ENCODE data around the gene NRXN3. TPM values are rescaled to one million over a fixed set of nuclear protein-coding genes. Genes with fewer than 3 reads are reported as not detected.

Gene NRXN3
- total RNA-seq, 4 donors from 2014 or later = 4.1 to 11.9 (median 5.8) TPM

GRCh38 chr14:79638672-79639266 lies 1468.6 kb downstream of the NRXN3 start:
- H3K27ac ChIP-seq = no peak overlapping the region
- no peak for TF ChIP-seq EP300 (IDR thresholded peaks at IDR 0.05; ENCODE audit: low read depth)
- TF ChIP-seq POLR2AphosphoS5 (IDR thresholded peaks at IDR 0.05) = no peak
- TF ChIP-seq CTCF (IDR thresholded peaks at IDR 0.05) = no peak
- no peak for TF ChIP-seq POLR2A (IDR thresholded peaks at IDR 0.05)
- no peak overlapping the region for H3K4me3 ChIP-seq
- no peak for DNase-seq
- intact Hi-C loops (cut with DNase I; ENCODE audit: low total_unique reads) (loop anchor here (1.0 kb wide), 1 partner anchor 10 kb away; no protein-coding TSS in a partner anchor), in situ Hi-C loops (cut with MboI; ENCODE audit: low pct_ligation_motif_present in 1 of 4, low pct_unique_long_range_greater_than_20kb in 1 of 4, low sequenced_read_pairs in 3 of 4) (no loop called here)
- no peaks in the 10 kb centered on the region for H3K9me3 ChIP-seq
- H3K4me1 ChIP-seq = no peaks in the 10 kb centered on the region
- H3K36me3 ChIP-seq = no peaks in the 10 kb centered on the region
- no peaks in the 10 kb centered on the region for H3K27me3 ChIP-seq
- WGBS, 2 donors (ENCODE audit: low coverage in 1 of 2) = 78 to 79% methylated on average over 4 to 6 of the region's 6 CpGs

GRCh38 chr14:79639613-79640012 lies 1469.4 kb downstream of the NRXN3 start:
- TF ChIP-seq EP300 (IDR thresholded peaks at IDR 0.05; ENCODE audit: low read depth) (no peak), CTCF (IDR thresholded peaks at IDR 0.05) (no peak), POLR2AphosphoS5 (IDR thresholded peaks at IDR 0.05) (no peak), POLR2A (IDR thresholded peaks at IDR 0.05) (no peak)
- DNase-seq = no peak
- Histone ChIP-seq H3K27ac (no peak overlapping the region), H3K4me3 (no peak overlapping the region), H3K9me3 (no peaks in the 10 kb centered on the region), H3K27me3 (no peaks in the 10 kb centered on the region), H3K4me1 (no peaks in the 10 kb centered on the region), H3K36me3 (no peaks in the 10 kb centered on the region)
- in situ Hi-C loops (cut with MboI; ENCODE audit: low pct_ligation_motif_present in 1 of 4, low pct_unique_long_range_greater_than_20kb in 1 of 4, low sequenced_read_pairs in 3 of 4) (no loop called here), intact Hi-C loops (cut with DNase I; ENCODE audit: low total_unique reads) (loop anchor here (1.0 kb wide), 1 partner anchor 9 kb away; no protein-coding TSS in a partner anchor)
- whole genome bisulfite sequencing, 2 donors (ENCODE audit: low coverage in 1 of 2) = 50 to 58% methylated on average over 1 to 3 of the region's 3 CpGs

GRCh38 chr14:79641371-79641770 lies 1471.2 kb downstream of the NRXN3 start:
- 78% methylated on average over 4 of the region's 4 CpGs; no CpG with 5 or more reads in 1 of the 2 donors for WGBS, 2 donors (ENCODE audit: low coverage in 1 of 2)
- no peaks in the 10 kb centered on the region for H3K27me3 ChIP-seq
- H3K36me3 ChIP-seq = no peaks in the 10 kb centered on the region
- in situ Hi-C loops (cut with MboI; ENCODE audit: low pct_ligation_motif_present in 1 of 4, low pct_unique_long_range_greater_than_20kb in 1 of 4, low sequenced_read_pairs in 3 of 4) (no loop called here), intact Hi-C loops (cut with DNase I; ENCODE audit: low total_unique reads) (no loop called here)
- no peak overlapping the region for H3K27ac ChIP-seq
- H3K4me3 ChIP-seq = no peak overlapping the region
- H3K9me3 ChIP-seq = no peaks in the 10 kb centered on the region
- no peaks in the 10 kb centered on the region for H3K4me1 ChIP-seq
- DNase-seq = no peak
- TF ChIP-seq EP300 (IDR thresholded peaks at IDR 0.05; ENCODE audit: low read depth) (no peak), POLR2A (IDR thresholded peaks at IDR 0.05) (no peak), POLR2AphosphoS5 (IDR thresholded peaks at IDR 0.05) (no peak), CTCF (IDR thresholded peaks at IDR 0.05) (no peak)

- Histone ChIP-seq H3K9me3 (no peaks in the 10 kb centered on the region), H3K4me3 (no peak overlapping the region), H3K4me1 (no peaks in the 10 kb centered on the region), H3K27ac (no peak overlapping the region), H3K27me3 (no peaks in the 10 kb centered on the region), H3K36me3 (no peaks in the 10 kb centered on the region)
- DNase-seq = no peak
- in situ Hi-C loops (cut with MboI; ENCODE audit: low pct_ligation_motif_present in 1 of 4, low pct_unique_long_range_greater_than_20kb in 1 of 4, low sequenced_read_pairs in 3 of 4) (no loop called here), intact Hi-C loops (cut with DNase I; ENCODE audit: low total_unique reads) (no loop called here)
- WGBS, 2 donors (ENCODE audit: low coverage in 1 of 2) = 76% methylated on average over 1 of the region's 1 CpG; no CpG with 5 or more reads in 1 of the 2 donors
- TF ChIP-seq POLR2A (IDR thresholded peaks at IDR 0.05) (no peak), EP300 (IDR thresholded peaks at IDR 0.05; ENCODE audit: low read depth) (no peak), CTCF (IDR thresholded peaks at IDR 0.05) (no peak), POLR2AphosphoS5 (IDR thresholded peaks at IDR 0.05) (no peak)
Observed at GRCh38 chr14:79643132-79643531, 1473.0 kb downstream of the NRXN3 start.
